ENCODE measurements around the gene ST3GAL4.

Gene ST3GAL4

GRCh38 chr11:126430581-126431335 lies 75.3 kb downstream of the ST3GAL4 start:
- DNase-seq: no peak

- DNase-seq: no peak
These were observed 76.0 kb downstream of the ST3GAL4 start for GRCh38 chr11:126431401-126432064.

GRCh38 chr11:126432065-126432461 lies 76.6 kb downstream of the ST3GAL4 start:
- DNase-seq: no peak

- no peak for DNase-seq
These were observed 77.0 kb downstream of the ST3GAL4 start for GRCh38 chr11:126432525-126432924.

GRCh38 chr11:126433244-126433846 lies 77.9 kb downstream of the ST3GAL4 start:
- no peak for DNase-seq

- DNase-seq: no peak
These were observed 78.8 kb downstream of the ST3GAL4 start for GRCh38 chr11:126433989-126434949.

GRCh38 chr11:126434950-126435335 lies 79.5 kb downstream of the ST3GAL4 start:
- DNase-seq: peak in 1 of 2 experiments; percentile 52

GRCh38 chr11:126436209-126436755 lies 80.8 kb downstream of the ST3GAL4 start:
- no peak for DNase-seq

GRCh38 chr11:126437731-126438130 lies 82.2 kb downstream of the ST3GAL4 start:
- DNase-seq: no peak

GRCh38 chr11:126438272-126438671 lies 82.8 kb downstream of the ST3GAL4 start:
- DNase-seq: no peak

GRCh38 chr11:126438691-126439090 lies 83.2 kb downstream of the ST3GAL4 start:
- no peak for DNase-seq

- DNase-seq: no peak
These were observed 84.8 kb downstream of the ST3GAL4 start for GRCh38 chr11:126440276-126440675.

GRCh38 chr11:126440792-126441514 lies 85.5 kb downstream of the ST3GAL4 start:
- DNase-seq: peak; percentile 91 to 98

- DNase-seq: peak; percentile 68 to 90
These were observed 87.6 kb downstream of the ST3GAL4 start for GRCh38 chr11:126443120-126443519.

- DNase-seq: no peak
These were observed 88.6 kb downstream of the ST3GAL4 start for GRCh38 chr11:126444072-126444471.

GRCh38 chr11:126446581-126446980 lies 91.1 kb downstream of the ST3GAL4 start:
- DNase-seq: no peak

- DNase-seq: no peak
These were observed 94.7 kb downstream of the ST3GAL4 start for GRCh38 chr11:126450198-126450597.

GRCh38 chr11:126450806-126451205 lies 95.3 kb downstream of the ST3GAL4 start:
- DNase-seq: no peak

GRCh38 chr11:126451211-126451802 lies 95.8 kb downstream of the ST3GAL4 start:
- no peak for DNase-seq

GRCh38 chr11:126452241-126453101 lies 97.0 kb downstream of the ST3GAL4 start:
- no peak for DNase-seq

All from NCI-H526 (cell line).